Peyer's patch (tissue), 4 donors: ENCODE measurements around the gene DISC1. TPM values are rescaled to one million over a fixed set of nuclear protein-coding genes. Genes with fewer than 3 reads are reported as not detected.
A peak's percentile ranks its signal among the peaks of the same experiment; 100 is the strongest.

Experiments used
- DNase-seq, 3 donors: peaks; one replicate each; pipeline ENCODE4 v3.0.0-alpha.2; 2017 to 2019
- H3K27ac ChIP-seq, 4 donors: fragments of 200-600 bp; sonication (generic); one replicate each; pipeline ENCODE4 v1.5.1; 2016 to 2019
- H3K27me3 ChIP-seq, 2 donors: fragments of 200-600 bp; sonication (generic); one replicate each; pipeline ENCODE4 v1.5.1; 2019
- H3K36me3 ChIP-seq, 3 donors: fragments of 200-600 bp; sonication (generic); one replicate each; pipeline ENCODE4 v1.5.1; 2016 to 2019
- H3K4me1 ChIP-seq, 4 donors: fragments of 200-600 bp; sonication (generic); one replicate each; pipeline ENCODE4 v1.5.1; 2016 to 2019
- H3K4me3 ChIP-seq, 4 donors: fragments of 200-600 bp; sonication (generic); 1 replicate in 3 of 4; 2 replicates in 1 of 4; pipeline ENCODE4 v1.5.1; 2016 to 2019; ENCODE audit warnings: mild to moderate bottlenecking in 1 of 4
- H3K9me3 ChIP-seq, 4 donors: fragments of 200-600 bp; sonication (generic); one replicate each; pipeline ENCODE4 v1.5.1; 2016 to 2019; ENCODE audit warnings: mild to moderate bottlenecking in 1 of 4
- CTCF ChIP-seq, 6 experiments: fragments of 450-650 bp in 4 of 6; fragments of 200-600 bp in 2 of 6; sonication (generic) in 1 of 6; IDR thresholded peaks; one replicate each; pipeline ENCODE4 v1.5.1; 2017 to 2019; ENCODE audit warnings: antibody characterized with exemption in 6 of 6, mild to moderate bottlenecking in 3 of 6, moderate library complexity in 1 of 6
- POLR2A ChIP-seq, 2 donors: fragments of 450-650 bp; IDR thresholded peaks; one replicate each; pipeline ENCODE4 v1.5.1; 2017; ENCODE audit warnings: antibody characterized with exemption in 2 of 2, mild to moderate bottlenecking in 2 of 2, moderate library complexity in 2 of 2
- total RNA-seq, 4 donors: library from RNA; depleted of rRNA; stranded (reverse); fragments of >200 nt; gene quantifications; one replicate each; pipeline ENCODE4 v1.1.0, GENCODE V29; 2016

DISC1 gene
- total RNA-seq, 4 donors from 2014 or later: 2.3 to 39.6 (median 5.6) TPM

GRCh38 chr1:231803353-231803752 is 176.8 kb downstream of the DISC1 start:
- no peak for TF ChIP-seq CTCF (IDR thresholded peaks at IDR 0.05)
- TF ChIP-seq POLR2A (IDR thresholded peaks at IDR 0.05): no peak
- H3K4me3 ChIP-seq: no peak overlapping the region
- no peaks in the 10 kb centered on the region for H3K4me1 ChIP-seq
- H3K27me3 ChIP-seq: no peaks in the 10 kb centered on the region
- DNase-seq: no peak
- no peak overlapping the region for H3K27ac ChIP-seq
- no peaks in the 10 kb centered on the region for H3K36me3 ChIP-seq
- H3K9me3 ChIP-seq: no peaks in the 10 kb centered on the region

GRCh38 chr1:231806623-231807495 is 180.3 kb downstream of the DISC1 start:
- H3K9me3 ChIP-seq: no peaks in the 10 kb centered on the region
- H3K27ac ChIP-seq: no peak overlapping the region
- TF ChIP-seq CTCF (IDR thresholded peaks at IDR 0.05): peak in 4 of 6 experiments; percentile 42 to 48 (median 45)
- TF ChIP-seq POLR2A (IDR thresholded peaks at IDR 0.05): no peak
- no peaks in the 10 kb centered on the region for H3K4me1 ChIP-seq
- H3K27me3 ChIP-seq: no peaks in the 10 kb centered on the region
- H3K4me3 ChIP-seq: no peak overlapping the region
- DNase-seq: peak in 2 of 3 donors; percentile 54 to 56
- no peaks in the 10 kb centered on the region for H3K36me3 ChIP-seq

- Histone ChIP-seq H3K27me3 (no peaks in the 10 kb centered on the region), H3K27ac (no peak overlapping the region), H3K4me3 (no peak overlapping the region), H3K36me3 (no peaks in the 10 kb centered on the region), H3K9me3 (no peaks in the 10 kb centered on the region), H3K4me1 (no peaks in the 10 kb centered on the region)
- TF ChIP-seq POLR2A (IDR thresholded peaks at IDR 0.05): no peak
- no peak for TF ChIP-seq CTCF (IDR thresholded peaks at IDR 0.05)
- no peak for DNase-seq
Measured at GRCh38 chr1:231807541-231807940, 181.0 kb downstream of the DISC1 start.

GRCh38 chr1:231808116-231808515 is 181.5 kb downstream of the DISC1 start:
- no peaks in the 10 kb centered on the region for H3K36me3 ChIP-seq
- no peak overlapping the region for H3K4me3 ChIP-seq
- H3K27me3 ChIP-seq: no peaks in the 10 kb centered on the region
- no peaks in the 10 kb centered on the region for H3K4me1 ChIP-seq
- H3K27ac ChIP-seq: no peak overlapping the region
- TF ChIP-seq CTCF (IDR thresholded peaks at IDR 0.05) (no peak), POLR2A (IDR thresholded peaks at IDR 0.05) (no peak)
- no peak for DNase-seq
- no peaks in the 10 kb centered on the region for H3K9me3 ChIP-seq

GRCh38 chr1:231808990-231809389 is 182.4 kb downstream of the DISC1 start:
- Histone ChIP-seq H3K4me3 (no peak overlapping the region), H3K9me3 (no peaks in the 10 kb centered on the region), H3K27me3 (no peaks in the 10 kb centered on the region), H3K27ac (no peak overlapping the region), H3K36me3 (no peaks in the 10 kb centered on the region), H3K4me1 (no peaks in the 10 kb centered on the region)
- TF ChIP-seq POLR2A (IDR thresholded peaks at IDR 0.05): no peak
- TF ChIP-seq CTCF (IDR thresholded peaks at IDR 0.05): no peak
- DNase-seq: no peak
